Tibial artery (tissue), 4 donors: ENCODE results near the gene POLRMT.
A peak's percentile ranks its signal among the peaks of the same experiment; 100 is the strongest.

Experiments
- DNase-seq, 2 donors: peaks; one replicate each; pipeline ENCODE4 v3.0.0-alpha.2; 2019
- H3K27ac ChIP-seq, 2 donors: fragments of 200-600 bp; sonication (generic) in 1 of 2; 1 replicate in 1 of 2; 2 replicates in 1 of 2; pipeline ENCODE4 v1.5.1; 2018 to 2019; ENCODE audit warnings: mild to moderate bottlenecking in 1 of 2
- H3K27me3 ChIP-seq, 2 donors: fragments of 200-600 bp; sonication (generic) in 1 of 2; one replicate each; pipeline versions ENCODE4 v1.5.1 to v1.6.0; 2016 to 2019
- H3K36me3 ChIP-seq, 3 donors: fragments of 200-600 bp; sonication (generic) in 2 of 3; one replicate each; pipeline ENCODE4 v1.5.1; 2016 to 2019; ENCODE audit warnings: mild to moderate bottlenecking in 2 of 3
- H3K4me1 ChIP-seq, 4 donors: fragments of 200-600 bp; sonication (generic) in 2 of 4; 1 replicate in 3 of 4; 2 replicates in 1 of 4; pipeline ENCODE4 v1.5.1; 2016 to 2019
- H3K4me3 ChIP-seq, 2 donors: fragments of 200-600 bp; sonication (generic) in 1 of 2; 1 replicate in 1 of 2; 2 replicates in 1 of 2; pipeline ENCODE4 v1.5.1; 2018 to 2019; ENCODE audit warnings: mild to moderate bottlenecking in 2 of 2
- H3K9me3 ChIP-seq, 3 donors: fragments of 200-600 bp; sonication (generic) in 1 of 3; one replicate each; pipeline ENCODE4 v1.5.1; 2016 to 2019
- intact Hi-C: fragments of 100-400 bp; cut with DNase I; formaldehyde crosslinking; loops from one replicate; pipeline ENCODE4 v1.15.0; 2023; ENCODE audit warnings: low total_unique reads
- TF ChIP-seq, protein P1 (sequence below), 2 experiments: fragments of 200-600 bp in 1 of 2; fragments of 450-650 bp in 1 of 2; IDR thresholded peaks; one replicate each; pipeline ENCODE4 v1.5.1; 2017 to 2019; ENCODE audit warnings: antibody characterized with exemption in 2 of 2, mild to moderate bottlenecking in 1 of 2, moderate library complexity in 1 of 2

Gene POLRMT

DNA sequence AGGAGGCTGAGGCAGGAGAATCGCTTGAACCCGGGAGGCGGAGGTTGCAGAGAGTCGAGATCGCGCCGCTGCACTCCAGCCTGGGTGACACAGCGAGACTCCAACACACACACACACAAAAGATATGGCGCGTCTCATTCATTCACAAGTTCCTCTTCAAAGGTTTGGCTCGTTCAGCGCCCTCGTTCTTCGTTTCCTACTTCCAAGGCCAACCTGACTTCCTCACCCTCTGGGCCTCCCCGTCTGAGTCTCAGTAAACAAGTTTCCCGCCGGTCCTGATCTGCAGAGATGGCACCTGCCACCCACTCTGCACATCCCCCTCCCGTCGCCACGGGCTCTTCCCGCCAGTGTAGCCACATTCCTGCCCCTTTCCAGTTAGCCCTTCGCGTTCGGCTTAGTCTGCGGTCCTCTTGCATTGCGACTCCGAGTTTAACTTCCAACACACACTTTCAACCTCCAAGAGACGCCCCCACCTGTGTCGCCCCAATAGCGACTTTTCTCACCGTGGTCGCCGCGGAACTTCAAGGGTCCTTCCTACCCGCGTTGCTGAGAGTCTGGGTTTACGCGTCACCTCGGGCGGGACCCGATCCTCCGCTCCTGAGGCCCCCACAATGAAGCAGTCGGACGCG lies 62.3 kb downstream of the POLRMT start:
- DNase-seq, result no peak
- Histone ChIP-seq H3K27me3 (no peaks in the 10 kb centered on the region), H3K36me3 (no peaks in the 10 kb centered on the region), H3K9me3 (no peaks in the 10 kb centered on the region), H3K27ac (peak overlapping the region in 1 of 2 donors; percentile 65), H3K4me1 (peaks cover 0 to 42% (median 37%) of the 10 kb centered on the region in 4 donors), H3K4me3 (peak overlapping the region; percentile 93 to 98)
- intact Hi-C loops, result no loop called here
- TF ChIP-seq, protein P1, sequence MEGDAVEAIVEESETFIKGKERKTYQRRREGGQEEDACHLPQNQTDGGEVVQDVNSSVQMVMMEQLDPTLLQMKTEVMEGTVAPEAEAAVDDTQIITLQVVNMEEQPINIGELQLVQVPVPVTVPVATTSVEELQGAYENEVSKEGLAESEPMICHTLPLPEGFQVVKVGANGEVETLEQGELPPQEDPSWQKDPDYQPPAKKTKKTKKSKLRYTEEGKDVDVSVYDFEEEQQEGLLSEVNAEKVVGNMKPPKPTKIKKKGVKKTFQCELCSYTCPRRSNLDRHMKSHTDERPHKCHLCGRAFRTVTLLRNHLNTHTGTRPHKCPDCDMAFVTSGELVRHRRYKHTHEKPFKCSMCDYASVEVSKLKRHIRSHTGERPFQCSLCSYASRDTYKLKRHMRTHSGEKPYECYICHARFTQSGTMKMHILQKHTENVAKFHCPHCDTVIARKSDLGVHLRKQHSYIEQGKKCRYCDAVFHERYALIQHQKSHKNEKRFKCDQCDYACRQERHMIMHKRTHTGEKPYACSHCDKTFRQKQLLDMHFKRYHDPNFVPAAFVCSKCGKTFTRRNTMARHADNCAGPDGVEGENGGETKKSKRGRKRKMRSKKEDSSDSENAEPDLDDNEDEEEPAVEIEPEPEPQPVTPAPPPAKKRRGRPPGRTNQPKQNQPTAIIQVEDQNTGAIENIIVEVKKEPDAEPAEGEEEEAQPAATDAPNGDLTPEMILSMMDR (IDR thresholded peaks at IDR 0.05), result no peak

DNA sequence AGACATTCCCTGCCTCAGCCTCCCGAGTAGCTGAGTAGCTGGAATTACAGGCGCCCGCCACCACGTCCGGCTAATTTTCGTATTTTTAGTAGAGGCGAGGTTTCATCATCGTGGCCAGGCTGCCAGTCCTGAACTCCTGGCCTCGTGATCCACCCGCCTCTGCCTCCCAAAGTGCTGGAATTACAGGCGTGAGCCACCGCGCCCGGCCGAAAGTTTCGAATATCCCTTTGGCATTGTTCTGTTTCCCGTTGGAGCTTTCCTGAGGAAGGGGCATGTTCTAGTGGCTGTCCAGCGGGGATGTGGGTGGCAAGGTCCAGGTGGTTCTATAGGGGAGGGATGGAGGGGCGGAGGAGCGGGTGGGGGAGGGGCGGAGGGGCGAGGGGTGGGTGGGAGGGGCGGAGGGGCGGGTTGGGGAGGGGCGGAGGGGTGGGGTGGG lies 63.1 kb downstream of the POLRMT start:
- intact Hi-C loops, result no loop called here
- H3K9me3 ChIP-seq, result no peaks in the 10 kb centered on the region
- no peak overlapping the region for H3K4me3 ChIP-seq
- no peak for DNase-seq
- no peaks in the 10 kb centered on the region for H3K27me3 ChIP-seq
- no peaks in the 10 kb centered on the region for H3K36me3 ChIP-seq
- TF ChIP-seq, protein P1 (IDR thresholded peaks at IDR 0.05), result no peak
- peaks cover 0 to 34% (median 29%) of the 10 kb centered on the region in 4 donors for H3K4me1 ChIP-seq
- no peak overlapping the region for H3K27ac ChIP-seq

DNA sequence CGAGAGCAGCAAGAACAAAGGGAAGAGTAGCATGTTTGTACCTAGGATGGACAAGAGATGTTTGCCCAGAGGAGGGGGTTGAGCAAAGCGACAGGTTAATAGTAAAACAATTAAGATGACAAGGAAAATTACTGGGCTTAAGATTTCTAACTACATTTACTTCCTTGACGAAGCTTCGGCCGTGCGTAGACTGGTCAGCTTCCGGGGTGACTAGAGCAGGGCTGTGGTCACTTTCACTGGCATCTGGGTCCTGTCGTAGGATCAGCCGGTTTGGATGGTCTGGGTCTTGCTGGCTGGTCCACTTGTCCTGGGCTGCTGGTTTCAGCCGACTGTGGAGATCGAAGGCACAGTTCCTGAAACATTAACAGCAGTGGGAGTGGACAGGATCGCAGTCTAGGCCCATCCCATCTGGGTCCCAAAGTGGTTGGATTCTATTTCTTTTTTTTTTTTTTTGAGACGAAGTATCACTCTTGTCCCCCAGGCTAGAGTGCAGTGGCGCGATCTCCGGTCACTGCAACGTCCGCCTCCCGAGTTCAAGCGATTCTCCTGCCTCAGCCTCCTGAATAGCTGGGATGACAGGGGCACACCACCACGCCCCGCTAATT lies 65.9 kb downstream of the POLRMT start:
- Histone ChIP-seq H3K36me3 (no peaks in the 10 kb centered on the region), H3K27me3 (no peaks in the 10 kb centered on the region), H3K9me3 (no peaks in the 10 kb centered on the region), H3K27ac (no peak overlapping the region), H3K4me1 (peaks cover 0 to 10% (median 9%) of the 10 kb centered on the region in 4 donors), H3K4me3 (no peak overlapping the region)
- intact Hi-C loops, result no loop called here
- no peak for DNase-seq
- TF ChIP-seq, protein P1 (IDR thresholded peaks at IDR 0.05), result no peak
